ENCODE measurements around the gene PLEKHG4B.

The PLEKHG4B gene

GRCh38 chr5:82570-82969 is 9.4 kb upstream of the PLEKHG4B start:
- DNase-seq (ENCODE audit: low read depth), result no peak
- no peak overlapping the region for H3K4me3 ChIP-seq (ENCODE audit: low read depth, low read length)
- TF ChIP-seq CTCF (IDR thresholded peaks at IDR 0.05; ENCODE audit: control insufficient read depth, extremely low read depth, insufficient read depth), result no peak

GRCh38 chr5:83029-83428 is 8.9 kb upstream of the PLEKHG4B start:
- no peak for TF ChIP-seq CTCF (IDR thresholded peaks at IDR 0.05; ENCODE audit: control insufficient read depth, extremely low read depth, insufficient read depth)
- DNase-seq (ENCODE audit: low read depth), result no peak
- no peak overlapping the region for H3K4me3 ChIP-seq (ENCODE audit: low read depth, low read length)

- no peak for DNase-seq (ENCODE audit: low read depth)
- no peak for TF ChIP-seq CTCF (IDR thresholded peaks at IDR 0.05; ENCODE audit: control insufficient read depth, extremely low read depth, insufficient read depth)
- H3K4me3 ChIP-seq (ENCODE audit: low read depth, low read length), result no peak overlapping the region
These were observed 6.5 kb upstream of the PLEKHG4B start for GRCh38 chr5:85334-85995.

- no peak for DNase-seq (ENCODE audit: low read depth)
- H3K4me3 ChIP-seq (ENCODE audit: low read depth, low read length), result no peak overlapping the region
- no peak for TF ChIP-seq CTCF (IDR thresholded peaks at IDR 0.05; ENCODE audit: control insufficient read depth, extremely low read depth, insufficient read depth)
These were observed 2.4 kb upstream of the PLEKHG4B start for GRCh38 chr5:89337-90286.

- no peak overlapping the region for H3K4me3 ChIP-seq (ENCODE audit: low read depth, low read length)
- DNase-seq (ENCODE audit: low read depth), result peak; percentile 18
- TF ChIP-seq CTCF (IDR thresholded peaks at IDR 0.05; ENCODE audit: control insufficient read depth, extremely low read depth, insufficient read depth), result no peak
These were observed 1.1 kb upstream of the PLEKHG4B start for GRCh38 chr5:90590-91547.

- H3K4me3 ChIP-seq (ENCODE audit: low read depth, low read length), result no peak overlapping the region
- TF ChIP-seq CTCF (IDR thresholded peaks at IDR 0.05; ENCODE audit: control insufficient read depth, extremely low read depth, insufficient read depth), result no peak
- DNase-seq (ENCODE audit: low read depth), result no peak
These were observed 643 bp downstream of the PLEKHG4B start for GRCh38 chr5:92401-93220.
